Stimulated activated CD4-positive, alpha-beta T cell treated with anti-CD3 and anti-CD28 coated beads, Interleukin-4, amount 100 ng/mL, for 48 hours (primary cell): ENCODE data around the gene UAP1L1.
"Not testable (repeated sequence)": the region's sequence is repeated elsewhere in the genome, so short reads cannot be mapped to it uniquely, and the experiment has no call there.

Source experiments
- DNase-seq, 2 donors: peaks; one replicate each; pipeline ENCODE4 v3.0.0-alpha.2; 2020; ENCODE audit warnings: low read depth in 2 of 2

The UAP1L1 gene

DNA sequence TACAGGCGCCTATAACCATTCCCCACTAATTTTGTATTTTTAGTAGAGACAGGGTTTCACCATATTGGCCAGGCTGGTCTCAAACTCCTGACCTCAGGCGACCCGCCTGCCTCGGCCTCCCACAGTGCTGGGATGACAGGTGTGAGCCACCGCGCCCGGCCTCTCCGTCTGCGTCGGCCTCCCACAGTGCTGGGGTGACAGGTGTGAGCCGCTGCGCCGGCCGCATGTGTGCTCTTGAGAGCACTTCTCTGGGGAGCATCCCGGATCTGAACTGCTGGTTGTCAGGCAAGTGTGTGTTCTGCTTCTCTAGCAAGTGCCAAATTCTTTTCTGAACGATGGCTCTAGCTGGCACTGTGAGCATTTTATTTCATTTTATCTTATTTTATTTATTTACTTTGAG, 19.8 kb upstream of the UAP1L1 start:
- DNase-seq = no peak

GRCh38 chr9:137058521-137059234, 18.6 kb upstream of the UAP1L1 start:
- no peak for DNase-seq

DNA sequence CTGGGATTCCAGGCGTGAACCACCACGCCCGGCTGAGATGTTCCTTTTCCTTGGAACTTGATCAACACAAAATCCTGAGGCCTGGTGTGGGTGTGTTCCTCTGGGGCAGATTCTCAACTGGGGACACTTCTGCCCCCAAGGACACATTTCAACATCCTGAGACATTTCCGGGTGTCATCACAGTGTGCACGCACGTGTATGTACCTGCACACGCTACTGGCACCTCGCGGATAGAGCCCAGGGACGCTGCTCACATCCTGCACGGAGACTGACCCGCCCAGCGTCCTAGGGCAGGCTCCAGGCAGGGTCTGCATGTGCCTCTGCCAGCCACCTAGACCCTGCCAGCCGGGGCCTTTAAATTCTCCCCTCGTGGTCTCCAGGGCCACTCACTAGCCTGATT, 14.9 kb upstream of the UAP1L1 start:
- no peak for DNase-seq

DNA sequence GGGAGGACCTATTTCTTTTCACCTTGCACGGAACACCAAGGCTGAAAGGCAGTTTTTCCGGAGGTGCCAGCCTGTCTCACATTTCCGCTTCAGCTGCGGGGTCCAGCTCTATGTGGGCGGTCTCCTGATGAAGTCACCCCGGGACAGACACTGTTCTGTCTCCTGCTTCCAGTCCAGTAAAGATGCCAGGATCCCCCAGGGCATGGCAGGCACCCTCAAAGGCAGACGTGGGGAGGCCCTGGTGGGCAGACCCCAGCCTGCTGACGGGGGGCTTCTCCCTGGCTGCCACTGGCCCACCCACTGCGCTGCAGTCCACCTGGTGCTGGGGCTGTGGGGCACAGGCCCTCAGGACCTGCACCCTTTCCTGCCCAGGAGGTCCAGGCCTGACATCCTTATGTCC, 14.5 kb upstream of the UAP1L1 start:
- not testable (repeated sequence) for DNase-seq

DNA sequence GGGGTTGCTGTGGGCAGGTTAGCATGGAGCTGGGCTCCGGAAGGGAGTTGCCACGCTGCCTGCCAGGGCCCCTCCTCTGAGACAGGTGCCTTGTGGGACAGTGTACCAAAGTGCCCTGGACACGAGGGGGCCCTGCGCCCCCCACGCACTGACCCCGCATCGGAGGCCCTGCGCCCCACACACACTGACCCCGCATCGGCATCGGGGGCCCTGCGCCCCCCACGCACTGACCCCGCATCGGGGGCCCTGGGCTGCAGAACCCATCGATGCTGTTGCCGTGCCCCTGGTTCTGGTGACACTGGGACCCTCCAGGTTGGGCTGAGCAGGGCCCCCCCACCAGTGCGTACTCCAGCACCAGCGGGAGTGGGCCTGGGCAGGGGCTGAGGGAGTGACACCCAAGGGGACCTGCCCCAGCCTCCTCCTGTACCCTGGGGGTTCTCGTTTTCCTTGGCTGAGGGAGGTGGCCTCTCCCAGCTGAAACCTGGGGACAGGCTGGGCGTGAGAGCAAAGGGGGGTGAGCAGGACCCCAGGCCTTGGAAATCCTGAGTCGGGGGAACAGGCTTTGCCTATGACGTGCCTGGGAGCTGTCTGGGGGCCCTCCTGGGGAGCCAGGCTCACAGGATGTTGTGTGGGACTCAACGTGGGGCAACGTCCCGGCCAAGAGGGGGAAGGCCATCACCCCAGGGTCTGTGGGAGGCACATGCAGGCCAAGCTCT, 13.8 kb upstream of the UAP1L1 start:
- DNase-seq = no peak

GRCh38 chr9:137064027-137064879, 13.1 kb upstream of the UAP1L1 start:
- DNase-seq = peak in 1 of 2 donors; percentile 64

GRCh38 chr9:137064880-137065164, 12.5 kb upstream of the UAP1L1 start:
- DNase-seq = no peak

- no peak for DNase-seq
Observed at GRCh38 chr9:137065336-137065967, 11.9 kb upstream of the UAP1L1 start.

DNA sequence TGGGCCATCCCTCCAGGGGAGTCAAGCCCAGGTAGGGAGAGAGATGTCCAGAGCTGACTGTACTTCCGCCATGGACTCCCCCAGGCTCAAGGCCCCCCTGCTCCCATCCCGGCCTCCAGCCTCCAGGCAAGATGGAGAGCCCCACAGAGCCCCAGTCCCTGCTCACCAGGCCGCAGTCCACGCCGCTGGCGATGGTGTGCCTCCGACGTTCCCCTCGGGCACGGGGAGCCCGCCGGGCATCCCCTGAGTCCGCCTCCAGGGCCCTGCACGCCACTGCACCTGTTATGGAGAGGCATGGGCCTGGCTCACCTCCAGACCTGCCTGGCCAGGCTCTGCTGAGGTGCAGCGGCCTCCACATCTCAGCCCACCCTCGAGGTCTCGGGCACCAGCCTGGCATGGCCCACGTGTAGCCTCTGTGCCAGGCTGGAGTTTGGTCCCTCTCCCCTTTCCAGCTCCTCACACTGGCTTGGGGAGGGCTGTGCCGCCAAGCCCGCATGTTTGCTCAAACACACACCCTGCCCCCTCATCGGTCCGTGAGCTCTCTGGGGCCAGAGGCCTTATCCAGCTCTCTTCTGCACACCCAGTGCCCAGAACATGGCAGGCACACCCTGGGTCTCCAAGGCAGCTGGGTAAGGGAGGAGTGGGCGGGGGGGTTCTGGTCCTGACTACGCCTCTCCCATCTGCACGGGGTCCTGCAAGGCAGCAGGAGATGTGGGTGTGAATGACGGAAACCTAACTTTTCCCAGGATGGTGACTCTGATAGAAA, 11.0 kb upstream of the UAP1L1 start:
- DNase-seq = no peak

GRCh38 chr9:137067860-137068538, 9.3 kb upstream of the UAP1L1 start:
- peak; percentile 77 to 78 for DNase-seq

- DNase-seq = no peak
Observed at GRCh38 chr9:137068539-137069507, 8.5 kb upstream of the UAP1L1 start.

DNA sequence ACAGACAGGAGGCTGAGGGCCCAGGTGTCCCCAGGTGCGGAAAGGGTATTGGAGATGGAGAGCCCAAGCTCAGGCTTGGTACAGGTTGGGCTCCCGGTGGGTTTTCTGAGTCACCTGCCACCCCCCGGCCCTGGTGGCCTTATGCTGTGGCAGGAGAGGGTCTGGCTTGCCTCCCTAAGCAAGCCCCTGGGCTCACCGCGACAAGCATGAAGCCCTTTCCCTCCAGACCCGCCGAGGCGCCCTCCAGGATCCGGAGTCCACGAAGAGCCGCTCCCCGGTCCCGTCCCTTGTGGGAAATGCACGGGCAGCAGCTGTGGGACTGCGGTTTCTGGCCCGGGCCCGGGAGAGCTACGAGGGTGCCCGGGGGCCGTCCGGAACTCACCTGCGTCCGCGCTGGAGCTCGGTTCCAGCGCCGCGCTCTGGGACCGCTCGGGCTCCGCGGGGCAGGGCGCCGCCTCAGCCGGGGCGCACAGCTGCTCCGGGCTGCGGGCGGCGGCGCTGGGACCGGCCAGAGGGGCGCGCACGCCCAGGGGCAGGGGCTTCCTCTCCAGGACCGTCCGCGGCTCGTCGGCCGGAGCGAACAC, 7.7 kb upstream of the UAP1L1 start:
- DNase-seq = no peak

DNA sequence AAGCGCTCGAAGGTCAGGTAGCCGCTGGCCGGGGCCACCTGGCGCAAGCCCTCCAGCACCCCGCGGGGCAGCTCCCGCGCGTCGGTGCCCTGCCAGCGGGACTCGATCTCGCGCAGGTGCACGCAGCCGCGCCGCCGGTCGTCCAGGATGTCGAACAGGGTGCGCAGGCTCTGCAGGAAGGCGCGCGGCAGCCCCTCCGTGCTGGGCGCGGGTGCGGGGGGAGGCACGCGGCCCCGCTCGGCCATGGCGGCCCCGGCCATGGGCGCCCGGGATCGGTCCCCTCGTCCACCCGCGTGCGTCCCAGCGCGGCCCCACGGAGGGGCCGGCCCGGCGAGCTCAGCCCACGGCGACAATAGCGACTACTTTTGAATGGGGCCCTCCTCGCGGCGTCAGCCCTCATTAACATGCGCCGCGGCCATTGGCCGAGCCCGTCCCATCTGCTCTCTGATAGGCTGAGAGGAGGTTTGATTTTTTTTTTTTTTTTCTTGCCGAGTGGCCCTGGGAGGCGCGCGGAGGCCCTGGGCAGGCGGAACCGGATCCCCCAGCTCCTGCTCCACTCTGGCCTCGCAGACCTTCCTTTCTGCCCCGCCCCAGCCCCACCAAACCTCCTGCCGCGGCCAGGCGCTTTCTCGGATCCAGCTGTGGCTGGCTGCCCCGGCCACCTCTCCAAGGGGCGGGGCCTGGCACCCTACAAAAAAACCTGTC, 7.0 kb upstream of the UAP1L1 start, which contains the start of gene SAPCD2:
SAPCD2 (minus strand) TSS at position 357 of the 705 bp plus-strand sequence; CDS start at position 260, 97 bp downstream.
- peak; percentile 72 to 79 for DNase-seq

GRCh38 chr9:137070906-137071275, 6.4 kb upstream of the UAP1L1 start:
- no peak for DNase-seq

- DNase-seq = no peak
Observed at GRCh38 chr9:137071282-137071681, 6.0 kb upstream of the UAP1L1 start.

DNA sequence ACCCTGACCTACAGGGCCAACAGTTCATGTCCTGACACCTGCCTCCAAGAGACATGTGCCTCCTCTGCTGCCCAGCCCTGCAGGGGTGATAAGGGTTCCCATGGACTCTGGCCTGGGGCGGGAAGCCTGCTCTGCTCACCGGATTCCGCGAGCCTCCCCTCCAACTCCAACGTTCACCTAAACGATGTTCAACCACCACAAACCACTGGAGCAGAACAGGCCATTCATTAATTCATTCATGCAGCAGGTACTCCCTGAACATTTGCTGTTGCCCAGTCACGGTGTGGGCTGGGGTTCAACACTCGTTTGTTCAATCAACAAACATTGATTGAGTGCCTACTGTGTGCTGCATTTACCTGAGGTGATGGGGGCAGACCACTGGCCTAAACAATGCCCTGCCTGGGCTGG, 3.3 kb upstream of the UAP1L1 start:
- DNase-seq = no peak

- no peak for DNase-seq
Observed at GRCh38 chr9:137074657-137075274, 2.6 kb upstream of the UAP1L1 start.

DNA sequence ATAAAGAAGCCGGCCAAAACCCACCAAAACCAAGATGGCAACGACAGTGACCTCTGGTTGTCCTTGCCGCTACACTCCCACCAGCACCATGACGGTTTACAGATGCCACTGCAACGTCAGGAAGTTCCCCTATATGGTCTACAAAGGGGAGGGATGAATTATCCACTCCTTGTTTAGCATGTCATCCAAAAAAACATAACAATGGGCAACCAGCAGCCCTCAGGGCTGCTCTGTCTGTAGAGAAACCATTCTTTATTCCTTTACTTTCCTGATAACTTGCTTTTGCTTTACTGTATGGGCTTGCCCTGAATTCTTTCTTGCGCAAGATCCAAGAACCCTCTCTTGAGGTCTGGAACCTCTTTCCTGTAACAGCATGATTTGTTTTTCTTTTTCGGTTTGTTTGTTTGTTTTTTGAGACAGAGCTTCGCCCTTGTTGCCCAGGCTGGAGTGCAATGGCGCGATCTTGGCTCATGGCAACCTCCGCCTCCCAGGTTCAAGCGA, 2.0 kb upstream of the UAP1L1 start:
- no peak for DNase-seq
